HepG2 (cell line): ENCODE measurements around the gene CACNA1C.

ENCODE experiments used
- ATF1 ChIP-seq: IDR thresholded peaks from 2 replicates; pipeline ENCODE4 v1.6.1; 2016; ENCODE audit warnings: mild to moderate bottlenecking, control low read depth
- KDM1A ChIP-seq: IDR thresholded peaks from 2 replicates; pipeline ENCODE4 v1.6.1; 2016; ENCODE audit warnings: missing compliant biosample characterization
- NPAS2 ChIP-seq: sonication (generic); formaldehyde crosslinking; IDR thresholded peaks from 2 replicates; pipeline ENCODE4 v1.8.0; 2022; ENCODE audit warnings: mild to moderate bottlenecking, missing genetic modification reagents, borderline replicate concordance
- TARDBP ChIP-seq: sonication (generic); formaldehyde crosslinking; IDR thresholded peaks from 2 replicates; pipeline ENCODE4 v1.8.0; 2022; ENCODE audit warnings: mild to moderate bottlenecking, missing genetic modification reagents
- ZFX ChIP-seq: sonication (generic); formaldehyde crosslinking; IDR thresholded peaks from 2 replicates; pipeline ENCODE4 v1.4.0; 2020; ENCODE audit warnings: mild to moderate bottlenecking, low read depth, missing genetic modification reagents, moderate library complexity
- ZNF30 ChIP-seq: sonication (generic); formaldehyde crosslinking; IDR thresholded peaks from 2 replicates; pipeline ENCODE4 v1.5.0; 2020; ENCODE audit warnings: mild to moderate bottlenecking, missing genetic modification reagents
- ZNF329 ChIP-seq: sonication (generic); formaldehyde crosslinking; IDR thresholded peaks from 2 replicates; pipeline ENCODE4 v1.9.0; 2021; ENCODE audit warnings: low read depth, mild to moderate bottlenecking, missing genetic modification reagents
- TF ChIP-seq, protein P1 (sequence below), 2 experiments: IDR thresholded peaks; 2 replicates each; pipeline ENCODE4 v1.6.1; 2011 to 2012; ENCODE audit warnings: low read length in 2 of 2, borderline replicate concordance in 1 of 2, low read depth in 1 of 2, mild to moderate bottlenecking in 1 of 2, moderate library complexity in 1 of 2

DNA sequence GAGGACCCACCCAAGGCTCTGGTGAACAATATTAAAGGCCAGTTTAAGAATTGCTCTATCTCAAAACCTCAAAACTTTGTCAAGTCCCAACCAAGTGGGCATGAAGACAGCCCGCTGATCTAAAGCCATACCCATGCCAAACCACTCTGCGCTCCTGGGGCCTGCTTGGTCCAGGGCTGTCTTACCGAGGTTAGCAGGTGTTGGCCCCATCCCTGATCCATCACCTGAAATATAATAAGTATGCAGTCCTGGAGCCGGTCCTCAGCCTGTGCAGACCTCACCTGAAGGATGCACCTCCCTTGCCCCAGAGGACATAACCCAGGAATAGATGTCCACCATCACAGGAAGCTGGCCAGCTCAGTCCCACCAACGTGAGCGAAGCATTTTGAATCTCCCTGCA is 543.7 kb downstream of the CACNA1C start:
- TF ChIP-seq, protein P1, sequence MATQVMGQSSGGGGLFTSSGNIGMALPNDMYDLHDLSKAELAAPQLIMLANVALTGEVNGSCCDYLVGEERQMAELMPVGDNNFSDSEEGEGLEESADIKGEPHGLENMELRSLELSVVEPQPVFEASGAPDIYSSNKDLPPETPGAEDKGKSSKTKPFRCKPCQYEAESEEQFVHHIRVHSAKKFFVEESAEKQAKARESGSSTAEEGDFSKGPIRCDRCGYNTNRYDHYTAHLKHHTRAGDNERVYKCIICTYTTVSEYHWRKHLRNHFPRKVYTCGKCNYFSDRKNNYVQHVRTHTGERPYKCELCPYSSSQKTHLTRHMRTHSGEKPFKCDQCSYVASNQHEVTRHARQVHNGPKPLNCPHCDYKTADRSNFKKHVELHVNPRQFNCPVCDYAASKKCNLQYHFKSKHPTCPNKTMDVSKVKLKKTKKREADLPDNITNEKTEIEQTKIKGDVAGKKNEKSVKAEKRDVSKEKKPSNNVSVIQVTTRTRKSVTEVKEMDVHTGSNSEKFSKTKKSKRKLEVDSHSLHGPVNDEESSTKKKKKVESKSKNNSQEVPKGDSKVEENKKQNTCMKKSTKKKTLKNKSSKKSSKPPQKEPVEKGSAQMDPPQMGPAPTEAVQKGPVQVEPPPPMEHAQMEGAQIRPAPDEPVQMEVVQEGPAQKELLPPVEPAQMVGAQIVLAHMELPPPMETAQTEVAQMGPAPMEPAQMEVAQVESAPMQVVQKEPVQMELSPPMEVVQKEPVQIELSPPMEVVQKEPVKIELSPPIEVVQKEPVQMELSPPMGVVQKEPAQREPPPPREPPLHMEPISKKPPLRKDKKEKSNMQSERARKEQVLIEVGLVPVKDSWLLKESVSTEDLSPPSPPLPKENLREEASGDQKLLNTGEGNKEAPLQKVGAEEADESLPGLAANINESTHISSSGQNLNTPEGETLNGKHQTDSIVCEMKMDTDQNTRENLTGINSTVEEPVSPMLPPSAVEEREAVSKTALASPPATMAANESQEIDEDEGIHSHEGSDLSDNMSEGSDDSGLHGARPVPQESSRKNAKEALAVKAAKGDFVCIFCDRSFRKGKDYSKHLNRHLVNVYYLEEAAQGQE (IDR thresholded peaks at IDR 0.05; ENCODE audit: borderline replicate concordance in 1 of 2, low read depth in 1 of 2, low read length in 2 of 2) = no peak
- no peak for TF ChIP-seq ATF1 (CRISPR knock-in tag)
- TF ChIP-seq ZNF329 (CRISPR knock-in tag) = no peak
- TF ChIP-seq TARDBP (CRISPR knock-in tag) = no peak
- no peak for TF ChIP-seq ZFX (CRISPR knock-in tag)
- TF ChIP-seq ZNF30 (CRISPR knock-in tag) = no peak
- no peak for TF ChIP-seq NPAS2 (CRISPR knock-in tag)
- TF ChIP-seq KDM1A (CRISPR knock-in tag) = no peak
